COLO829 (cell line): ENCODE measurements around the gene PAM16.

ENCODE experiments used
- DNase-seq: peaks from one replicate; pipeline ENCODE4 v3.0.0; 2012; ENCODE audit warnings: low spot score

Gene PAM16

GRCh38 chr16:4371357-4372000, 20.4 kb upstream of the PAM16 start, which contains the start of gene VASN:
TSS of gene VASN (plus strand) at chr16:4371848. CDS start at chr16:4380878, 9,030 bp downstream.
- DNase-seq, result peak; percentile 70

- no peak for DNase-seq
These were observed 19.6 kb upstream of the PAM16 start for GRCh38 chr16:4370570-4371356.

DNA sequence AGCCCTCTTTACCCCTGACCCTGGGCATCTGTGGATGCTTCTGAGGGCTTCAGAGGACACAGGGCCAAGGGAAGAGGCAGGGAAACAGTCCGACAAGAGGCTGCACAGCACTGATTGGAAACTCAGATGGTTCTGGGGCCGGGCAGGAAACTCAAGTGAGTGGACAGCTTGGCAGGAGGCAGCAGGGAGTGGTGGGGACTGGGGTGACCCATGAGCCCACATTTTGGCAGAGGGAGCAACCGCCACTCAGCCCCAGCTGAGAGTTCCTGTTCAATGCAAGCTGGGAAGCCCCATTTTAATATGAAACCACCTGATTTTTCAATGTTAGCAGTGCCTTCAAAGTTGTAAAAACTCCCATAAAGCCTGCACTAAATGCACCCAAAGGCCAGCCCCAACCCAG, 19.0 kb upstream of the PAM16 start:
- no peak for DNase-seq

DNA sequence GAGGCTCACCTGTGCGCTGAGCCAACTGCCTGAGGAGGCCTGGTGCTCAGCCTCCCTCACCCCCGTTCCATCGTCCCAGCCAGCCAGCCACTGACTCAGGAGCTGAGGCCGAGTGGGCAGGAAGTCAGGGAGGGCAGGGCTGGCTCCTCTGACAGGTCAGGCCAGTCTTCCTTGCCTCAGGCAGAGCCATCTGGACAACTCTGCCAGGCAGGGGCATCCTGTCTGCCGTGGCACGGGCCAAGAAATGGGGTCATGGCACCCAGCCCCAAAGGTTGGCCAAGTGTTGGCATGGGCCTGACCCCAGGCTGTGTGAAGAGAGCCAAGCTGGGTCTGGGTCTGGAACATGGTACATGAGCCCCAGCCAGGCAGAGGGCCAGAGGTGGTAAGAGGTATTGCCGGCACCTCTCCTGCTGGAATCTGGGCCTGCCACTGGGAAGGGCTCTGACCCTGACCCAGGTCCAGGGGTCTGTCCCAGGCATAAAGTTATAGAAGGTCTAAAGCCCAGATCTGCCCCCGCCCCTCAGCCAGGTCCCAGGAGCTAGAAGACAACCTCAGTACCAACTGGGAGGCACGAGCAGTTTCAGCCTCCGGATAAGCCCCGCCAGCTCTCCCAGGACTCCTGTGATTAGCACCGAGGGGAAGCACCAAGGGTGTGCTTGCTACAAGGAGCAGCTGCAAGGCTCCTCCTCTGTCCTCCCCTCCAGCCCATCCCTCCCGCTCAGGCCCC, 18.0 kb upstream of the PAM16 start:
- no peak for DNase-seq

- no peak for DNase-seq
These were observed 16.3 kb upstream of the PAM16 start for GRCh38 chr16:4367393-4367856.

- no peak for DNase-seq
These were observed 14.9 kb upstream of the PAM16 start for GRCh38 chr16:4366016-4366415.

DNA sequence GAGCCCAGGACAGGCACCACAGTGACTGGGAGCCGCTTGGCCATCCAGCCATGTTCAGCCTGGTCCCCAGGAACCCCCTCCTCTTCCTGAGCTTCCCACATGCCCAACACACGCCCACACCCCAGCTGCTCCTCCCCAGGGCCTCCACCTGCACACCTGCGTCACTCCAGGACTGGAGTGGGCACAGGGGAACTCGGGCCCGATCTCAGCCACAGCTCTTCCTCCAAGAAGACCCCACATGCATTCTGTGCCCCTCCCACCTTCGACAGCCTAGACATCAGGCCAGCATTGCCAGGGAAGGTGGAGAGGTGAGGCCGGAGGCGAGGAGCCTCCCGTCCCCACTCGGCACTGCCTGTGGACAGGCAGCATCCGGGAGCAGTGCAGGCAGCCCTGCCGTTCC, 14.5 kb upstream of the PAM16 start:
- no peak for DNase-seq

- DNase-seq, result no peak
These were observed 13.9 kb upstream of the PAM16 start for GRCh38 chr16:4365014-4365406.

DNA sequence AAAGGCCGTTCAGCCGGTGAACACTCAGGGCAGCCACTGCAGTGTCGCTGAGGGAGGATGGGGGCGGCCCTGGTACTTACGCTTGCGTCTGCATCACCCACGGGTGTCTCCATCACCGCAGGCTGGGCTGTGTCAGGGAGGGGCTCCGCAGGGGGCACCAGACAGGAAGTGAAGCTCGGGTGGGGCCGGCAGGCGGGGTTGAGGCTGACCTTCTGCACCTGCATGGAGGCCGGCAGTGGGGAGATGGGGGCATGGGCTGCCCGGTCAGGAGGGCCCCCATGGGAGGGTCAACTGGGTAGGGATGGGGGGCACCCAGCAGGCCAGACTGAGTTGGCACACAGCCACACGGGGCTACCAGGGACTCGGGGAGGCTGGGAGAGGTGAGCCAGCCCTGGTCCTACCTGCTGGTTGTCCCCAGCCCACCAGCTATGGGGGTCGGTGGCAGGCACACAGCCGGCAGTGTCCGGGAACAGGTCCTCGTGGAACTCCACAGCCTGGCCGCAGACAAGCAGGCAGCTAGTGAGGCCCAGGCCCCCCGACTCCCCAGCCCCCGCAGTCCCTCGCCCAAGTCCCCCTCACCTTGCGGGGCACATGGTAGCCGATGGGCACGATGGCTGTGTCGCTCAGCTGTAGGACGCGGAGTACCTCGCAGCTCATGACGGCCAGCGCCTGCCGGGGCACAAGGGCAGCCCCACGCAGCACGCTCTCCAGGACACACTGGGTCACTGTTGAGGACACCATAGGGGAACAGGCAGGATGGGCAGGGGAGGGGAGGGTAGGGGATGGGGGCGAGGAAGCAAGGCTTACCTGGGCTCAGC, 13.3 kb upstream of the PAM16 start:
- DNase-seq, result no peak

- no peak for DNase-seq
These were observed 11.5 kb upstream of the PAM16 start for GRCh38 chr16:4362476-4363135.

DNA sequence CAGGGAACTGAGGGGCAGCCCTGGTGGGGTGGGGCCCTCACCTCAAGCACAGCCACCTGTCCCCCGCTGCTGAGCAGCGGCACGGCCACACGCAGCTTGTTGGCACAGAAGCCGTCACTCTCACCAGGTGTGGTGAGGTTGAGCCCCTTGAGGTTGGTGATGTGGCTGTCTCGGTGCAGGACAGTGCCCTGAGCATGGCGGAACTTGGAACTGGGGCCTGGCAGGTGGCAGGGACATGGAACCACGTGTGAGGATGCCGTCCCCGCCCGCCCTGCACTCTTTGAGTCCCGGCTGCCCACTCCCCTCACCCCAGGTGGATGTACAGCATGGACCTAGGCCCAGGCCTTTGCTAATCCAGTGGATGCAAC, 10.8 kb upstream of the PAM16 start:
- DNase-seq, result no peak

DNA sequence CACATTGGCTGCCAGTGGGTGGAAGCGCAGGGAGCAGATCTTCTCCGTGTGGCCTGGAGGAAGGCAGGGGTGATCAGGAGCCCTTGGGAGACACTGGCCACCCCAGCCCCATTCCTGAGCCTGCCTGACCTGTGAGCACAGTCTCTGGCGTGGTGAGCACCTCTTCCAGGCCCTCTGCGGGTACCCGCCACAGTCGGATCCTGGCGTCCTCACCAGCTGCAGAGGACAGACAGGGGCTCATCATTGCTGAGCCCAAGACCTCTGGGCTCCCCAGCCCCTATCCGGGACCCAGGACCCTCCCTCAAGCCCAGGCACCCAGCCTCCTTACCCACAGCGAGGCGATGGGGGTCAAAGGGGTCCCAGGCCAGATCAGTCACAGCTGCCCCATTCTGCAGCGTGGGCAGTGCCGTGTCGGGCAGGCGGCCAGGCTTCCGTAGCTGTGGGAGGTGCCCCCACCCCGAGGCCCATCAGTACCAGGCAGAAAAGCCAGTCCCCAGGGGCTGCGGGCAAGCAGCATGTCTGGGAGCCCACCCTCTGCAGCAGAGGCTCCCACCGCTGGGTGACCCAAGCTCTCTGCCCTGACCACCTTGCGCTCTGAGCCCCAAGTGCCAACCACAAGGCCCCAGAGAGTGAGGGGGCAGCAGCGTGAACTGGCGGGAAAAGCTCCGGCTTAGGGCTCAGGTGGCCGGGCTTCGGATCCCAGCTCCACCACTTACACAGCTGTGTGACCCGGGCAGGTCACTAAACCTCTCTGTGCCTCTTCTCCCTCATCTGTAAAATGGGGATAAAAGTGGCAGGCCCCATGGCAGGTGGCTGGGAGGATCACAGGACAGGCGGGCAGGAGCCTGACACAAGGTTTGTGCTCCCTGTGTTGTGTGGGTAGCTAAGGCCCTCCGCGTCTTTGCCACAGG, 10.2 kb upstream of the PAM16 start:
- DNase-seq, result no peak

GRCh38 chr16:4360538-4361021, 9.5 kb upstream of the PAM16 start:
- DNase-seq, result no peak

- no peak for DNase-seq
These were observed 8.8 kb upstream of the PAM16 start for GRCh38 chr16:4359914-4360313.

DNA sequence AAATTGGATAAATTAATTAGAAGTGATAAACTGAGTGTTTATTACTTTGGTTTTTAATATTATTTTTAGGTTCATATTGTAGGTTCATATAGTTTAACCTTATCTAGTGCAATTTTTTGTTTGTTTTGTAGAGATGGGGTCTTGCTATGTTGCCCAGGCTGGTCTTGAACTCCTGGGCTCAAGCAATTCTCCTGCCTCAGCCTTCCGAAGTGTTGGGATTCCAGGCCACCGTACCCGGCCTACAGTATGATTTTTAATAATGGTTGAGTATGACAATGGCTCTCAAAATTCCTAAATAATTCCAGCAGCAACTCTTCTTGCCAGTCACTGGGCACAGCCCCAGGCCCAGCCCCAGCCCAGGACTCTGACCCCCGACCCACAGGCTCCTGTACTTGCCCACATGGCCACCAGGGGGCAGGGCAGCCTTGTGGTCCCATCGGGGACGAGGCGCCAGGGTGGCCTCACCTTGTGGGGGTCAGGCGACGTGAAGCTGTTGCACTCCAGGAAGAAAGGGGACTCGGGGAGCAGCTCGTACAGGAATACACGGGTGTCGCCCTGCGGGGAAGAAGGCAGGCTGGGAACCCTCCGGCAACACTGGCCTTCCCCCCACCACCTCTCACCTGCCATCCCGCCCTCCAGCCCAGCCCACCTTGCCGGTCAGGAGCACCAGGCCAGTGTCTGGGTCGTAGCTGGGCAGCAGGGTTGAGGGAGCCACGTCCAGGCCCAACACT, 7.9 kb upstream of the PAM16 start:
- no peak for DNase-seq

DNA sequence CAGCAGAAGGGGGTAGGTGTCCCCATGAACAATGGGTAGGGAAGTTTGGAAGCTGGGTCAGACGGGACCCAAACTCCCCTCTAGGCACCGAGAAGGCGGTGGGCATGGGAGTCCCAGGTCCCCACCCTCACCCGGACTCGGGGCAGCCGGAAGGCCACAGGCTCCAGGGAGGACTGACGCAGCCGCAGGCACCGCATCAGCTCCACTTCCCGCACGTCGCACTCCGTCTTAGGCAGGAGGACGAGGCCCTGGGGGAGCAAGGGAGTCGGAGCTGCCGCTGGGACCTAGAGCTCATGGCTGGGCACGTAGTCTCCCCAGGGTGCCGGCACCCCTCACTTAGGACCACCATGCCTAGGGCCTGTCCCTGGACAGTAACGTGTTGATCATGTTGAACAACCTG, 7.1 kb upstream of the PAM16 start:
- no peak for DNase-seq

- DNase-seq, result no peak
These were observed 5.7 kb upstream of the PAM16 start for GRCh38 chr16:4356820-4357219.

DNA sequence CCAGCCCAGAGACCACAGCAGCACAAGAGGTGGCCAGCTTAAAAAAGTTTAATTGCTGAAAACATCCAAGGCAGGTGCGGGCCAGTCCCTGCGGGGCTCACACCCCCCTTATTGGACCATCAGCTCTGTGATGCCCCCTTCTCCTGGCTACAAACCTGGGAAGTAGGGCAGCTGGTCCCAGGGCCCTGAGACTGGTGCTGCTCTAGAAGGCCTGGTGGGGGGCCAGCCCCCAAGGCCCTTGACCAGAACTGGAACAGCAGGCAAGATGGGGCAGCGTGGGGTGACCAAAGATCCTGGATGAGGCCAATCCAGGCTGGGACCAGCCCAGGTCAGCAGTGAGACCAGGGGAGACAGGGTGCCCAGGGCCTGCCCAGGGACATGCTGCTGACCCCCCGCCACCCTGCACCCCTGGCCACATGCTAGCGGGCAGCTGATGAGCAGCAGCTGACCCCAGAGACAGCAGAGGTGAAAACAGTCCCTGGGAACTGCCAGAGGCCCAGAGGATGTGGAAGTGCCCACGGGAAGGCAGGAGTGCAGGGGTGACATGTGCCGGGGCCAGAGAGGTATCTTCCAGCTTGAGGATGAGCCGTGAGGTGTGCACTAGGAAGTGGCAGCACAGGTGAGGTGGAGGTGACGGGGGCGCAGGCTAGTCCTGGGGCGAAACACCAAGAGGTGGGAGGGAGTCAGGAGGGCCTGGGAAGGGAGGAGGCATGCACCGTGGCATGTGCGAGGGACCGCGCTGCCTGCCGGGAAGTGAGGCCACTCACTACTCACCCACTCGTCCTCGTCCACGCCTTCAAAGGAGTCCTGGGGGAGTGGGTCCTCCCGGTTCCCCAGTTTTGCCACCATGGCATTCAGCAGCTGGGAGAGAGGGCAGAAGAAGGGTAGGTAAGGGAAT, 3.6 kb upstream of the PAM16 start:
- no peak for DNase-seq

DNA sequence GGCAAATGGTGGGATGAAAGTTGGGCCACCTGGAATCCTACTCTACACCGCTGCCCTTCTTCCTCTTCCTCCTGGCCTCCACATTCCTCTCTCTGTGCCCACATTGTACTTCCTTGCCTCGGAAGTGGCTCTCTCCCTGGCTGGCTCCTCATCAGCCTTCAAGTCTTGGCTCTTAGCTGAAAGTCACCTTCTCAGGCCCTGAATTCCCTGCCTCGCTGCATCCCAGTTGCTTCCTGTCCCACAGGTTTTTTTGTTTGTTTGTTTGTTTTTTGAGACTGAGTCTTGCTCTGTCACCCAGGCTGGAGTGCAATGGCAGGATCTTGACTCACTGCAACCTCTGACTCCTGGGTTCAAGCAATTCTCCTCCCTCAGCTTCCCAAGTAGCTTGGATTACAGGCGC, 2.6 kb upstream of the PAM16 start:
- DNase-seq, result no peak
